GM18907 (cell line): ENCODE data around the gene KIF11.

Source experiments
- ATAC-seq: cut with Tn5 transposase; IDR thresholded peaks from one replicate; pipeline ENCODE4 v1.9.1; 2021; ENCODE audit warnings: mild to moderate bottlenecking, moderate library complexity; ENCODE audit not compliant: unreplicated experiment

KIF11 gene

GRCh38 chr10:92677708-92678107, 84.8 kb downstream of the KIF11 start:
- no peak for ATAC-seq

DNA sequence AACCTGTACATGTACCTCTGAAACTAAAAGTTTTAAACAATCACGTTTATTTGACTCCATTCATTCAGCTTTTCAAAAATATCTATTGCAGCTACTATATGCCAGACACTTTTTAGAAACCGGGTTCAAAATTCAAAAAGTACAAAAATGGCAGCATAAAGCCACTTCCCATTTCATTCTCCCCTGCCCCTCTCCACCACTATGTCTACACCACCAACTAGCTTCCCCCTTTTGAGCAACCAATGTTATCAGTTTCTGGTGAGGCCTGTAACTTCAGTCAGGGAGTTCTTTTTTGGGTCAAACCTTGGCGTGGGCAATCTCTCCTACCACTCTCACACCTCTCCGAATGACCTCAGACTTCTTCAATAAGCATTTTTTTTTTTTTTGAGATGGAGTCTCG, 85.3 kb downstream of the KIF11 start:
- no peak for ATAC-seq

DNA sequence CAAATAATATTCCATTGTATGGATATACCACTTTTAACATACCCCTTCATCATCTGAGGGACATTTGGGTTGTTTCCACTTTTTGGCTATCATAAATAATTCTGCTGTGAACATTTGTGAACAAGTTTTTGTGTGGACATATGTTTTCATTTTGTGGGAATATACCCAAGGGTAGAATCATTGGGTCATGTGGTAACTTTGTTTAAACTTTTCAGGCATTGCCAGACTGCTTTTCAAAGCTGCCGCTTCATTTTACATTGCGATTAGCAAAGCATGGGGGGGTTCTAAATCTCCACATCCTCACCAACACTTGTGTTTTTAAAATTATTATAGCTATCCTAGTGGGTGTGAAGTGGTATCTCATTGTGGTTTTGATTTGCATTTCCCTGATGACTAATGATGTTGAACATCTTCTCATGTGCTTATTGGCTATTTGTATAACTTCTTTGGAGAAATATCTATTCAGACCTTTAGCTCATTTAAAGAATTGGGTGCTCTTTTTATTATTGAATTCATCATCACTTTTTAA, 88.4 kb downstream of the KIF11 start:
- ATAC-seq: no peak

GRCh38 chr10:92688573-92688926, 95.6 kb downstream of the KIF11 start:
- no peak for ATAC-seq

GRCh38 chr10:92688927-92689662, 96.2 kb downstream of the KIF11 start:
- peak; percentile 30 for ATAC-seq

DNA sequence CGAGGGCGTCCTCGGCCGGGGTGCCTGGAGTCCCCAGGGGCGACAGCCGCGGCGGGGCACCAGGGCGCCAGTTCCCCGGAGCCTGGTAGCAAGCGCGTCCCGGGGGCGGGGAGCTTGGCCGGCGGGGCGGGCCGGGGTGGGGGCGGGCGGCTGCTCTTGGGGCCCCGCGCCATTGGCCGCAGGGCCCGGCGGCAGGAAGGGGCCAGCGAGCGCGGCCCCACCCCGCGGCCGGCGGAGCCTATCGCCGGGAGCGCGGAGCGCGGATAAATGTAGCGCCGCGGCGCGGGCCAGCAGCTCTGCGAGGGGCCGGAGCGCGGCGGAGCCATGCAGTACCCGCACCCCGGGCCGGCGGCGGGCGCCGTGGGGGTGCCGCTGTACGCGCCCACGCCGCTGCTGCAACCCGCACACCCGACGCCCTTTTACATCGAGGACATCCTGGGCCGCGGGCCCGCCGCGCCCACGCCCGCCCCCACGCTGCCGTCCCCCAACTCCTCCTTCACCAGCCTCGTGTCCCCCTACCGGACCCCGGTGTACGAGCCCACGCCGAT, 96.8 kb downstream of the KIF11 start, which contains the start of gene HHEX:
TSS of gene HHEX (plus strand) at position 293 of the 548 bp plus-strand sequence. CDS start at position 325, 32 bp downstream.
- peak; percentile 52 for ATAC-seq

DNA sequence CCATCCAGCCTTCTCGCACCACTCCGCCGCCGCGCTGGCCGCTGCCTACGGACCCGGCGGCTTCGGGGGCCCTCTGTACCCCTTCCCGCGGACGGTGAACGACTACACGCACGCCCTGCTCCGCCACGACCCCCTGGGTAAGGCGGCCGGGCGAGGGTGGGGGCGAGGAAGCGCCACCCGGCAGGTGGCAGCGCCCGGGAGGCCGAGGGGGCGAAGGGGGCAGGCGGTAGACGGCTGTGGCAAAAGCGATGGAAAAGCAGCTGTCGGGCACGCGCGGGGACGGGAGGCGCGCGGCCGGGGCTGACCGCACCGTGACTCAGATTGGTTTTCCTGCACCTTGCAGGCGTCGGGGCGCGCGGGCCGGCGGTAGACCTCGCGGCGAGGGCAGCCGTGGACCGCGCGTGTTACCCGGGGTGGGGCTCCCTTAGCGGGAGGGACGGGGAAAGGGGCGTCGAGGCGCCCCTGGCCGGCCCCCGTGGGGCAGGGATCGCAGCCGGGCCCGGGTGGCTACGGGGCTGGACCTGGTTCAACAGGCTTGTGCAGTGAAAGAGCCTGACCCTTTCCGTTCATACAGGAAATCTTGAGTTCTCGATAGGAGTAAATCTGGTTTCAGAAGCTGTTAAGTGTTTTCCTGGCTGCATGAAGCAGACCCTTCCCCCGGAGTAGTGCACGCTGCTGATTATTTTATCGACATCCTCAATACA, 97.4 kb downstream of the KIF11 start:
- no peak for ATAC-seq

DNA sequence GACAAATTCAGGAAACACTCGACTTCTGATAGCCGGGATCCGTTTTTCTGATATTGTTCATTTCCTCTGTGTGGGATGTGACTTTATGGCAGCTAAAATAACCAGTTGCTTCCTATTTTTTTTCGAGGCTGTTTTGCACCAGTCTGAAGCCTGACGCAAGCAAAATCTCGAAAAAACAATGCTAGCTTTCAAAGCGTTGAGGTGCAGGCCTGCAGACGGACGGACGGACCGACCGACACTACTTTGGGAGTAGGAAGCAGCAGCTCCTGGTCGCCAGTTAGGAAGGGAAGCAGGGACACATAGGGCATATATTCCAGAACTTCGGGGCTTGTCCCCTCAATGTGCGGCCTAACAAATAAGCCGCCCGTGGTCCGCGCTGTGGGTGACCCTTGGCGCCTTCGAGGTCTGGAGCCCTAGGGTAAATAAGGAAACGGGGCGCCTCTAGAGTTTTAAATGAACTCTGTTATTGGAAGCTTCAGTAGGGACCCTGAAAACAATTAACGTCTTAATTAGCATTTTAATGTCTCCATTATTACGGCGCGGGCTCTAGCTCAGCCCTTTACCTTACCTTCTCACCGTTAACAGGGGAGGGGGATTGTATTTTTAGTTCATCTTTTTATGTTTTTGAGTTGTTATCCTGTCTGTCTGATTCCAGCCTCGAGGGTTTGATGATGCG, 98.1 kb downstream of the KIF11 start:
- no peak for ATAC-seq

GRCh38 chr10:92691591-92692079, 98.7 kb downstream of the KIF11 start:
- no peak for ATAC-seq

GRCh38 chr10:92692080-92692671, 99.2 kb downstream of the KIF11 start:
- no peak for ATAC-seq

GRCh38 chr10:92692697-92693533, 100.0 kb downstream of the KIF11 start:
- ATAC-seq: no peak

- no peak for ATAC-seq
These were observed 100.6 kb downstream of the KIF11 start for GRCh38 chr10:92693534-92693893.

DNA sequence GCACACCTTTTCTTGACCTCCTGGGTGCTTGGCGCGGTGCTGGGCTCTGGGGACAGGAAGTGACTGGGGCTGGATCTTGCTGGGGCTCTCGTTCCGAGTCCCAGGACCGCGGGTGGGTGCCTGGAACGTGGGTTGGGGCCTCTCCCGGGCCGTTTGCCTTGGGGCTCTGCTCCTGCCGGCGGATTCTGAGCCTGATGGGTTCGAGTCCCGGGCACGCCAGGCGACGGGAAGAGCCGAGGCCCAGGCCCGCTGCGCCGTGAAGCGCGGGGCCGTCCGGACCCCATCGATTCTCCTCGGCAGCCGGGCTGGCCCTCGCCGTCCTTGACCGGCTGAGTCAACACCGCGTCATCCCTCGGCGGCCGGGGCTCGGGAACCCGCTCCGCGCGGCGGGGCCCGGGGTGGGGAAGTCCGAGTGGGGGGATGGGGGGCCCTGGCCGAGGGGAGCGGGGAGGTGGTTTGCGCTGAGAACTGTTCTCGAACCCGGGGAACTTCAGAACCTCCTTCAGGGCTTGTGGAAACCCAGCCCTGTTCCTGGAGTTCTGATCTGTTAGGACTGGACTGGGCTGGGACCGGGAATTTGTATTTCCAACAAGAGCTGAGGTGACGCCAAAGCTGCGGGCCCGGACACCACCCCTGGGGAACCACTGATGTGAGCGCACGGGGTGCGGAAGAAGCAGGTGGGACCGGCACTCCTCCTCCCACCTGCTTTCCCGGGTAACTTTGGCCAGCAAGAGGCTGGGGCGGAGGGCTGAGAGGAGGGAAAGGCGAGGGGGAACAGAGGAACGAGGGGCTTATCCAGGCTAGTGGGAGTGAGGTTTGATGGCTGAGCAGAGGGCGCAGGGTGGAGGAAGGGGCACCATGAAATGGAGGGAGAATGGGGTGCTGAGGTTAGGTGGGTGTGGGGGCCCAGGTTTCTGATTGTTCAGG, 103.0 kb downstream of the KIF11 start:
- ATAC-seq: no peak

- ATAC-seq: no peak
These were observed 103.9 kb downstream of the KIF11 start for GRCh38 chr10:92696606-92697383.

- no peak for ATAC-seq
These were observed 105.0 kb downstream of the KIF11 start for GRCh38 chr10:92697663-92698511.

DNA sequence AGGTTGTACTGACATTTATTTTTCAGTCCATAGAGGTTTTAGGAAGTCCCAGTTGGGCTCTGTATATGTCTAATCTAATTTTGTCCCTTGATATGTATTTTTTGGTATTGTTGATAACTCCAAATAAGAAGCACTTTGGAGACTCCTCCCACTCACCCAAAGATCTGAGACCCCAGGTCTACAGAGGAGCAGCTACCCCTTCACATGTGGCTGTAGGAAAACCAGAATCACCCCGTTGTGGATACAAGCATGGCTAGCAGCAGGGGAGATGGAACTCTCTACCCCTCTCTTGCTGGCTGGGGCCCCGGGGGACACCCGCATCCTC, 106.2 kb downstream of the KIF11 start:
- no peak for ATAC-seq
